ENCODE results near the gene LPAR1.

Gene LPAR1

DNA sequence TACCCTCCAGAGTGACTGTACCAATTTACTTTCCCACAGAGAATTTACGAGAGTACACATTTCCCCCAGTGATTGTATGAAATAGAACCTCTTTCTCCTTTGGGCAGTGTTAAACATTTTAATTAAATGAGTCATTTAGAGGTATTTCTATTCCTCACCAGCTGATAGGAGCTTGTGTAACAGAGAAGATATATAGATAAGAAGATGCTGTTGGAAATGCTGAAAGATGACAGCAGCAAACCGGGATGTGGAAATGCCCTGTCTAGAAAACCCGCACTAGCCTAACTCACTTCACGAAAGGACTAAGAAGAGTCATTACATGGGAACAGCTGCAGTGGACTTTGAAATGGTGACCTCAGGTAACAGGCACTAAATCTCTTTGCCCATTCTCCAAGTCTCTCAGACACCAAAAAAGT lies 68.3 kb downstream of the LPAR1 start:
- no peak for ATAC-seq
- Mint-ChIP-seq H3K36me3 (ENCODE audit: low read depth) (no peaks in the 10 kb centered on the region), H3K27me3 (peaks cover 1% of the 10 kb centered on the region), H3K4me3 (no peak overlapping the region), H3K27ac (no peak overlapping the region), H3K9me3 (peaks cover 3% of the 10 kb centered on the region), H3K4me1 (no peaks in the 10 kb centered on the region)
- DNase-seq: no peak

DNA sequence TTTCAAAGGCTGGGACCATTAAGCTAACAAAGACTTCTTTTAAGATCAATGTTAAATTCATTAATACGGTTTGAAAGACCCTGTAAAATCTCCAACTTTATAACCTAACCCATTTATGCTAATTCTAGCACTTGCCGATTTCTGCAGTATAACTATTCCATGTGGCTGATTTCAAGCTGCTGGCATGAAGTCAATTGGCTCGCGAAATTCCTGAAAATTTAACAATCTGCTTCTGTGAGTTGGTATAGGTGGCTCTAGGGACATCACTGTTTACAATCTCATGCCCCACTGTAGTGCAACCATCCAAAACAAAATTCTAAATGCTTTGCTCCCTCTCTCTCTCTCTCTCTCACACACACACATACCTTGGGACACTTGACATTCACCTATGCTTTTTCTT lies 70.2 kb downstream of the LPAR1 start:
- H3K4me3 Mint-ChIP-seq: no peak overlapping the region
- ATAC-seq (no peak), DNase-seq (no peak)
- no peaks in the 10 kb centered on the region for H3K4me1 Mint-ChIP-seq
- no peaks in the 10 kb centered on the region for H3K27me3 Mint-ChIP-seq
- no peaks in the 10 kb centered on the region for H3K36me3 Mint-ChIP-seq (ENCODE audit: low read depth)
- no peak overlapping the region for H3K27ac Mint-ChIP-seq
- peaks cover 3% of the 10 kb centered on the region for H3K9me3 Mint-ChIP-seq

DNA sequence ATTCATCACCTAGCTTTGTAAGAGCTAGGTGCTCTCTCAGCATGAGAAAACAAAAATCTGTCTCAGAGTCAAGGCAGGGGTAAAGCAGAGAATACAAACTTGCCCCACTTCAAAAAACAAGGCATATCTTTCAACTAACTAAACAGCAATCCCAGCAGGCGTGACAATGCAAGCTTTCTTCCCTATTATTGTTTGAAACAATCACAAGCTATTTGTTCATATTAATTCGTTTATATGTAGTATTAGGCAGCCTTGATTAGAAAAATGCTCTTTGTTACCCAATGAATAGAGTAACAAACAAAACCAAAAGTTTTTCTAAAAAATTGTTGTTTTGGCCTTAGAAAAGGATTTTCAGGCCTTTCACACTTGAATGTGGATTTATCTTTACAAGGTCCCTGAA lies 71.1 kb downstream of the LPAR1 start:
- ATAC-seq: no peak
- no peak for DNase-seq
- H3K36me3 Mint-ChIP-seq (ENCODE audit: low read depth): no peaks in the 10 kb centered on the region
- H3K27ac Mint-ChIP-seq: no peak overlapping the region
- peaks cover 3% of the 10 kb centered on the region for H3K9me3 Mint-ChIP-seq
- no peaks in the 10 kb centered on the region for H3K4me1 Mint-ChIP-seq
- H3K27me3 Mint-ChIP-seq: no peaks in the 10 kb centered on the region
- no peak overlapping the region for H3K4me3 Mint-ChIP-seq

DNA sequence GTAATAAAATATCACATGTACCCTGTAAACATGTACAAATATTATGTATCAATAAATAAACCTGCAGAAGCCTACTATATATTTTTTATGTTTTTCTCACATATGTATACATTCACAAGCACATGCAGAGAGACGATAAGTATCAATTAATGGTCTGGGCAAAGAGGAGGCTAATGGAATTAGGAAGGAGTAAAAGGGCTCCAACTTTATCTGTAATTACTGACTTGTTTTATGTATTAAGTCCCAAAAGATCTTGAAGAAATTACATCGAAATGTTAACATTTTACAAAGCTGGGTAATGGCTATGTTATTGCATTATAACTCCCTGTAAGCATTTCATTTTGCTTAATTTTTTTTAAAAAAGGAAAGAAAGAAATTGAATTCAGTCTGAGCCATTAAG lies 78.0 kb downstream of the LPAR1 start:
- Mint-ChIP-seq H3K27ac (no peak overlapping the region), H3K27me3 (no peaks in the 10 kb centered on the region)

DNA sequence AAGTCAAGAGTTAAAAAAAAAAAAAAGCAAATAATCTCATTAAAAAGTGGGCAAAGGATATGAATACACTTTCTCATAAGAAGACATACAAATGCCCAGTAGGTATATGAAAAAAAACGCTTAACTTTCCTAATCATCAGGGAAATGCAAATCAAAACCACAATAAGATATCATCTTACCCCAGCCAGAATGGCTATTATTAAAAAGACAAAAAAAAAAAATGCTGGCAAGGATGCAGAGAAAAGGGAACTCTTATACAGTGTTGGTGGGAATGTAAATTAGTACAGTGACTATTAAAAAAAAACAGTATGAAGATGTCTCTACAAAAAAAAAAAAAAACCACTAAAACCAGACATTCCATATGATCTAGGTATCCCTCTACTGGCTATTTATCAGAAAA lies 79.4 kb downstream of the LPAR1 start:
- Mint-ChIP-seq H3K36me3 (ENCODE audit: low read depth) (no peaks in the 10 kb centered on the region), H3K27ac (no peak overlapping the region), H3K4me3 (no peak overlapping the region), H3K27me3 (no peaks in the 10 kb centered on the region), H3K9me3 (peaks cover 42% of the 10 kb centered on the region), H3K4me1 (peaks cover 5% of the 10 kb centered on the region)
- no peak for DNase-seq
- no peak for ATAC-seq

More for the DNA sequence above, 78.0 kb downstream of the LPAR1 start:
- H3K4me1 Mint-ChIP-seq: no peaks in the 10 kb centered on the region
- H3K36me3 Mint-ChIP-seq (ENCODE audit: low read depth): no peaks in the 10 kb centered on the region
- ATAC-seq (no peak), DNase-seq (no peak)
- peaks cover 28% of the 10 kb centered on the region for H3K9me3 Mint-ChIP-seq
- no peak overlapping the region for H3K4me3 Mint-ChIP-seq

DNA sequence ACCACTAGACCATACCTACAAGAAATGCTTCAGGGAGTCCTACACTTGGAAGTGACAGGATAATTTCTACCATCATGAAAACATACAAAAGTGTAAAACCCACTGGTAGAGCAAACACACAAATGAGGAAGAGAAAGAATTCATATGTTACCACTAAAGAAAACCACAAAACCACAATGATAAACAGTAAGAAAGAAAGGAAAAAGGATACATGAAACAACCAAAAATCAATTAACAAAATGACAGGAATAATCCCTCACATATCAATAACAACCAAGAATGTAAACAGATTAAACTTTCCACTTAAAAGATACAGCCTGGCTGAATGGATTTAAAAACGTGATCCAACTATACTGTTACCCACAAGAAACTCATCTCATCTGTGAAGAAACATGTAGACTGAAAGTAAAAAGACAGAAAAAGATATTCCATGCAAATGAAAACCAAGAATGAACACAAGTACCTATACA lies 83.4 kb downstream of the LPAR1 start:
- Mint-ChIP-seq H3K27ac (no peak overlapping the region), H3K4me1 (peaks cover 9% of the 10 kb centered on the region), H3K4me3 (no peak overlapping the region), H3K9me3 (peaks cover 43% of the 10 kb centered on the region), H3K36me3 (ENCODE audit: low read depth) (no peaks in the 10 kb centered on the region), H3K27me3 (peaks cover 2% of the 10 kb centered on the region)
- DNase-seq: no peak
- no peak for ATAC-seq

DNA sequence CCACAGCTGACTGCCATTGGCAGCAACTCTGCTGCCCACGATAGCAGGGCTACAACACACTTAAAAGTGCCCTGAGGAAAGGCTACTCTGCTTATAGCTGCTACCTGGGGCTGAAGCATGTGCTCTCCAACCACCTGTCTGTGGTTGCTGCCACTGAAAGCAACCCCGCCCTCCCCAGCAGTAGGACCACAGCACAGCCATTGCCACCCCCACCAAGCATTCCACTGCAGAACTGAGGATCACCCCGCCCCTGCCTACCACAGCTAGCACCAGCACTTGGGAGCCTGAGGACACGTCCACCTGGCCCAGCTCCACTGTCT lies 85.8 kb downstream of the LPAR1 start:
- peaks cover 9% of the 10 kb centered on the region for H3K4me1 Mint-ChIP-seq
- no peak for ATAC-seq
- no peaks in the 10 kb centered on the region for H3K36me3 Mint-ChIP-seq (ENCODE audit: low read depth)
- no peak for DNase-seq
- peaks cover 30% of the 10 kb centered on the region for H3K9me3 Mint-ChIP-seq
- H3K4me3 Mint-ChIP-seq: no peak overlapping the region
- peaks cover 2% of the 10 kb centered on the region for H3K27me3 Mint-ChIP-seq
- H3K27ac Mint-ChIP-seq: no peak overlapping the region

DNA sequence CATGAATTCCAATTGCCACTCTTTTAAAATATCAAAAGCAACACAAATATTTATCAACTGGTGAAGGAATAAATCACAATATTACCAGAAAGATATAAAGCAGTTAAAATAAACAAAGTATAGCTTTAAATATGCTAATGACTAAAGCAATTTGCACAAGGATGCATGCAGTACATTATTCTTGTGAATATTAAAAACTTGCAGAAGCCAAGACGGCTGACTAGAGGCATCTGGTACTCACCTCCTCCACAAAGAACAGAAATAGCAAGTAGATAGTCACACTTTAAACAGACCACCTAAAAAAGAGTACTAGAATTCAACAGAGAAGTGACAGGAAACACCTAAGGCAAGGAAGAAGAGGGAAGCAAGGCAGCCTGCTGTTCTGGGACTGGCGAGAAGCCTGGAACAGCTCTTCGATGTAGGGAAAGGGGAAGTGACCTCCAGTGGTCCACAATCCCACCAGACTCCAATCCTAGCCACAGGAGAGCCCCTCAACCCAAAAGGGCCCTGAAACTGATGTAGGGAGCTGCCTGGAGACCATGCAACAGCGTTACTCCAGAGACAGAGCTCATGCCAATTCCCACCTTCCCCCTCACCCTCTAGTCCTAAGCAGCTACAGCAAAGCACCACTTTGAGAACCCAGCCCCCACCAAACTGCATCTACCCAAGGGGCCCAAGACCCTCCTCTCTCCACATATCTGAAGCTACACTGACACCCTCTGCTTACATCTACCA lies 86.3 kb downstream of the LPAR1 start:
- H3K27ac Mint-ChIP-seq: no peak overlapping the region
- H3K4me3 Mint-ChIP-seq: no peak overlapping the region
- DNase-seq: no peak
- peaks cover 29% of the 10 kb centered on the region for H3K9me3 Mint-ChIP-seq
- peaks cover 9% of the 10 kb centered on the region for H3K4me1 Mint-ChIP-seq
- H3K36me3 Mint-ChIP-seq (ENCODE audit: low read depth): no peaks in the 10 kb centered on the region
- no peak for ATAC-seq
- H3K27me3 Mint-ChIP-seq: peaks cover 2% of the 10 kb centered on the region

DNA sequence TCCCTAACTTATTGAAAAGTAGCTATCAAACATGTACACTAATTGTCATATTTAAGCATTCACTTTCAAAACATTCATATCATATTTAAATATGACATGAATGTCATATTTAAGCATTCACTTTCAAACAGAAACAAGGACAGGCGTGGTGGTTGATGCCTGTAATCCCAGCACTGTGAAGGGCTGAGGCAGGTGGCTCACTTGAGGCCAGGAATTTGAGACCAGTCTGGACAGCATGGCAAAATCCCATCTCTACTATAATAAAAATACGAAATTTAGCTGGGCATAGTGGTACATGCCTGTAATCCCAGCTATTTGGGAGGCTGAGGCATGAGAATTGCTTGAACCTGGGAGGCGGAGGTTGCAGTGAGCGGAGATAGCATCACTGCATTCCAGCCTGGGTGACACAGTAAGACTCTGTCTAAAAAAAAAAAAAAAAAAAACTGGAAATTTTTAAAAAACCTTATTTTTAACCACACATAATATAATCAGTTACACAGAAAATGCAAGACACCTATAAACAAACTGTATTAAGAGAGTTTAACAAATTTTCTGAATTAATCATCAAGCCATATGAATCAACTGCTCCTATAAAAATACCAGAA lies 88.1 kb downstream of the LPAR1 start:
- Mint-ChIP-seq H3K27me3 (peaks cover 5% of the 10 kb centered on the region), H3K4me1 (peaks cover 9% of the 10 kb centered on the region), H3K9me3 (peaks cover 16% of the 10 kb centered on the region), H3K4me3 (no peak overlapping the region), H3K27ac (no peak overlapping the region), H3K36me3 (ENCODE audit: low read depth) (no peaks in the 10 kb centered on the region)
- ATAC-seq: no peak
- no peak for DNase-seq

DNA sequence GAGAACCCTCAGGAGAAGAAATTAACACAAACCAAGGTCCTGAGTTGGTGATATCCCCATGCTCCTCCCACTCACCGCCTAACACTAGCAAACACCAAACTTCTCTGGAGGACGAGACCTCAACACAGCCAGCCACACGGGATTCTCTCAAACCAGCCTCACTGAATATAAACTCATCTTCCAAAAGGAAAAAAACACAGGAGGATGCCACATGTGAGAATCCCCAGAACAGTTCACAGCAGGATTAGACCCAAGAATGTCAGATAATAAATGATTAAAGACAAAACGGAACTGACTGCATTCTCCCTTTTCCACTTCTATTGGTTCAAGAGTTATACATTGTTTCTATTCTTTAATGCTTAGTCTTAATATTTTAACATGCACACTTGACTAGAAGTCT lies 89.2 kb downstream of the LPAR1 start:
- H3K27ac Mint-ChIP-seq: no peak overlapping the region
- H3K4me3 Mint-ChIP-seq: no peak overlapping the region
- peaks cover 4% of the 10 kb centered on the region for H3K4me1 Mint-ChIP-seq
- ATAC-seq (no peak), DNase-seq (no peak)
- H3K27me3 Mint-ChIP-seq: peaks cover 5% of the 10 kb centered on the region
- no peaks in the 10 kb centered on the region for H3K36me3 Mint-ChIP-seq (ENCODE audit: low read depth)
- peaks cover 7% of the 10 kb centered on the region for H3K9me3 Mint-ChIP-seq

DNA sequence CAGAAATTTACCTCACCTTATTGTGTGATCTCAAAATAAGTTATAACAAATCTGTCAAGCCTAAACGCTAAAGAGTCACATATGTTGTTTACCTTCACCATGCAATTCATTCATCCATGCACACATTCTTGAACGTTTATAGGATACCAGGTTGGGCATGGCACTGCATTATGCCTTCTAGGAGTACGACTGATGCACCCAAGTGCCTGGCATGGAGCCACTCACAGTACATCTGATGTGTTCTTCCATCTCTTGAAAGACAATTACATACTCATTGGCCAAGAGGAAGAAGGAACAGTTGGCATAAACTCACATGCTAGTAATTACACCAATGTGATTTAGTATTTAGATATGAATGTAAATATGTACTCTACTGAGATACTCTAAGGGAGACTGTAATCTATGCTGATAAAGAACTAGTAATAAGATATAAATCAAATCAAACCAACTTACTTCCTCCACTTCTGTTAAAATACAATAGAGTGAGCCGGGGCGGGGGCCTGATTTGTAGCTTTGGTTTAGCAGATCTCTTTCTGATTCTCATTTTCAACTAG lies 90.7 kb downstream of the LPAR1 start:
- no peak overlapping the region for H3K4me3 Mint-ChIP-seq
- H3K36me3 Mint-ChIP-seq (ENCODE audit: low read depth): no peaks in the 10 kb centered on the region
- no peaks in the 10 kb centered on the region for H3K9me3 Mint-ChIP-seq
- ATAC-seq (no peak), DNase-seq (no peak)
- H3K27me3 Mint-ChIP-seq: peaks cover 3% of the 10 kb centered on the region
- H3K27ac Mint-ChIP-seq: no peak overlapping the region
- peaks cover 4% of the 10 kb centered on the region for H3K4me1 Mint-ChIP-seq

DNA sequence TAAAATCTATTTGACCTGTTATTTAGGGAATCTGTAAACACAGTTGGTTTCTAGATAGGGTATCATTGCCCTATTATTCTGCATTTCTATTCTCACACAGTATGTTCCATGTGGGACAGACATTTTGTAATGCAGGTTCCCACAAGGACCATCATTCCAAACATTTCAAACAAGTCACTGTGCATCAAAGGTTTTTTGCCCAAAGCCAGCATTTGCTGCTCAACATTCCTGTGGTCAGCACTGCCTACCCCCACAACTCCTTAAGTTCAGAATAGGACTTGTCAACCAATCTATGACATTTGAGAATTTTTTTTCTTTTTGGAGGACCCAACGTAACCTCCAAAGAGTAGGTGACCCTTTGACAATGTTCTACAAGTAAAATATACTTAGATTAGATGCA lies 95.7 kb downstream of the LPAR1 start:
- peaks cover 6% of the 10 kb centered on the region for H3K9me3 Mint-ChIP-seq
- no peaks in the 10 kb centered on the region for H3K36me3 Mint-ChIP-seq (ENCODE audit: low read depth)
- peaks cover 6% of the 10 kb centered on the region for H3K4me1 Mint-ChIP-seq
- ATAC-seq (no peak), DNase-seq (no peak)
- no peak overlapping the region for H3K27ac Mint-ChIP-seq
- H3K27me3 Mint-ChIP-seq: peaks cover 3% of the 10 kb centered on the region
- no peak overlapping the region for H3K4me3 Mint-ChIP-seq

DNA sequence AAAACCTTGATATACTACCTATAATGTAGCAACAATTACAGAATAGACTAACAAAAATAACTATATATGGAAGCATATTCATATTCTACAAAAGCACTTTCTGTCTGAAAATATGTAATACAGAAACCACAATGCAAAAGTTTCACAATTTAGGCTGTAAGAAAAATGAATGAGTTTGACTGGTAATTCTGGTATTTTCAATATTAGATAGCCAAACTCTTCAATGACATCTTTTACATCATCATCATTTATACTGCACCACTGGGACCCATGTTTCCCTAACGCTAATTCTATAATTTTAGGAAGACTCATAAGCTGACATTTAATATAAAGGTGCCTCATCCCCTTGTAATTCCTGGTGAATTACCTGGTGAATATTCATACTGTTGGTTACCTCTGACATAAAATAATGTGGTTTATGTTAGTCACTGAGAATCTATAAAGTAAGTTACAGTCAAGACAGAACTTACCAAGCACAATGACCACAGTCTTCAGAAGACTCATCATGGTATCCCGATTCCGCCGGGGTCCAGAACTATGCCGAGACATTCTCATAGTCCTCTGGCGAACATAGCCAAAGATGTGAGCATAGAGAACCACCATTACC lies 97.2 kb downstream of the LPAR1 start:
- ATAC-seq (no peak), DNase-seq (no peak)
- peaks cover 6% of the 10 kb centered on the region for H3K4me1 Mint-ChIP-seq
- H3K27me3 Mint-ChIP-seq: peaks cover 3% of the 10 kb centered on the region
- H3K9me3 Mint-ChIP-seq: peaks cover 6% of the 10 kb centered on the region
- H3K27ac Mint-ChIP-seq: no peak overlapping the region
- H3K4me3 Mint-ChIP-seq: no peak overlapping the region
- H3K36me3 Mint-ChIP-seq (ENCODE audit: low read depth): no peaks in the 10 kb centered on the region

DNA sequence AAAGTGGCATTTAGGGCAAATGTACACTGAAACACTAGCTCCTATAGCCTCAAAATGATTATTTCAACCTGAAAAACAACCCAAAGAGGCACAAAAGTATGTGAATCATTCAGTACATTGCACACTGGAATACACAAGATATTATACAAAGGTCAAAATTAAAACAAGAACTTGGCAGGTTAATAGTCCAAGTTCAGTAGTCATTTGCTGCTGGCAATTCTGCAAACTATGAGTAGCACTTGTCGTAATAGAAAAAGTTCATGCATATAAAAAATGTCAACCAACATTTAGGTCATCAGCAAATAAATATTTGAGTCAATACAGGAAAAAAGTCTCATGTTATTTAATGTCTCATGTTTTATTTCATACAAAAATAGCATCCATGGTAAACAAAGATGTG lies 98.7 kb downstream of the LPAR1 start:
- ATAC-seq (no peak), DNase-seq (no peak)
- H3K27me3 Mint-ChIP-seq: no peaks in the 10 kb centered on the region
- no peak overlapping the region for H3K4me3 Mint-ChIP-seq
- H3K9me3 Mint-ChIP-seq: peaks cover 6% of the 10 kb centered on the region
- no peaks in the 10 kb centered on the region for H3K36me3 Mint-ChIP-seq (ENCODE audit: low read depth)
- H3K27ac Mint-ChIP-seq: no peak overlapping the region
- peaks cover 6% of the 10 kb centered on the region for H3K4me1 Mint-ChIP-seq

DNA sequence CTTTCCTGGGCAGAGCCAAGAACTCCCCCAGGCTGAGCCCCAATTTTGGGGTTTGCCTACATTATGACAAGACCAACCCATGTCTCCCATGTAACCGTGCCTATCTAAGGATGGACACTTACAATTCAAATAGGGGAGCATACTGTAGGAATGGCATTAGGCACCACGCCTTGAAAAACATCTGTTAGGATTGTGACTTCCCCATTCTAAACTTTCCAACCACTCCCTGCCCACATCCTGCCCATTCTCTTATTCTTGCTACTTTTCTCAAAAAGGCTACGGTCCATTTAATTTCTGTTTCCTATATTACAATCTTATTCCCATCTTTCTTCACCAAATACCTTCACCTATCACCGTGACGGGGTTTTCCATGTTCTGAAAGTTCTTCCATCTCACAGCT lies 99.2 kb downstream of the LPAR1 start:
- Mint-ChIP-seq H3K4me1 (peaks cover 6% of the 10 kb centered on the region), H3K36me3 (ENCODE audit: low read depth) (no peaks in the 10 kb centered on the region), H3K27ac (no peak overlapping the region), H3K9me3 (peaks cover 6% of the 10 kb centered on the region), H3K4me3 (no peak overlapping the region), H3K27me3 (no peaks in the 10 kb centered on the region)
- DNase-seq (no peak), ATAC-seq (no peak)
